Measurements from ENCODE around the gene ERBB3.

- TF ChIP-seq, protein P1, sequence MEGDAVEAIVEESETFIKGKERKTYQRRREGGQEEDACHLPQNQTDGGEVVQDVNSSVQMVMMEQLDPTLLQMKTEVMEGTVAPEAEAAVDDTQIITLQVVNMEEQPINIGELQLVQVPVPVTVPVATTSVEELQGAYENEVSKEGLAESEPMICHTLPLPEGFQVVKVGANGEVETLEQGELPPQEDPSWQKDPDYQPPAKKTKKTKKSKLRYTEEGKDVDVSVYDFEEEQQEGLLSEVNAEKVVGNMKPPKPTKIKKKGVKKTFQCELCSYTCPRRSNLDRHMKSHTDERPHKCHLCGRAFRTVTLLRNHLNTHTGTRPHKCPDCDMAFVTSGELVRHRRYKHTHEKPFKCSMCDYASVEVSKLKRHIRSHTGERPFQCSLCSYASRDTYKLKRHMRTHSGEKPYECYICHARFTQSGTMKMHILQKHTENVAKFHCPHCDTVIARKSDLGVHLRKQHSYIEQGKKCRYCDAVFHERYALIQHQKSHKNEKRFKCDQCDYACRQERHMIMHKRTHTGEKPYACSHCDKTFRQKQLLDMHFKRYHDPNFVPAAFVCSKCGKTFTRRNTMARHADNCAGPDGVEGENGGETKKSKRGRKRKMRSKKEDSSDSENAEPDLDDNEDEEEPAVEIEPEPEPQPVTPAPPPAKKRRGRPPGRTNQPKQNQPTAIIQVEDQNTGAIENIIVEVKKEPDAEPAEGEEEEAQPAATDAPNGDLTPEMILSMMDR (IDR thresholded peaks at IDR 0.05), result no peak
- TF ChIP-seq MAX (IDR thresholded peaks at IDR 0.05; ENCODE audit: low read depth), result no peak
- TF ChIP-seq TCF12 (IDR thresholded peaks at IDR 0.05), result no peak
- TF ChIP-seq, protein P2, sequence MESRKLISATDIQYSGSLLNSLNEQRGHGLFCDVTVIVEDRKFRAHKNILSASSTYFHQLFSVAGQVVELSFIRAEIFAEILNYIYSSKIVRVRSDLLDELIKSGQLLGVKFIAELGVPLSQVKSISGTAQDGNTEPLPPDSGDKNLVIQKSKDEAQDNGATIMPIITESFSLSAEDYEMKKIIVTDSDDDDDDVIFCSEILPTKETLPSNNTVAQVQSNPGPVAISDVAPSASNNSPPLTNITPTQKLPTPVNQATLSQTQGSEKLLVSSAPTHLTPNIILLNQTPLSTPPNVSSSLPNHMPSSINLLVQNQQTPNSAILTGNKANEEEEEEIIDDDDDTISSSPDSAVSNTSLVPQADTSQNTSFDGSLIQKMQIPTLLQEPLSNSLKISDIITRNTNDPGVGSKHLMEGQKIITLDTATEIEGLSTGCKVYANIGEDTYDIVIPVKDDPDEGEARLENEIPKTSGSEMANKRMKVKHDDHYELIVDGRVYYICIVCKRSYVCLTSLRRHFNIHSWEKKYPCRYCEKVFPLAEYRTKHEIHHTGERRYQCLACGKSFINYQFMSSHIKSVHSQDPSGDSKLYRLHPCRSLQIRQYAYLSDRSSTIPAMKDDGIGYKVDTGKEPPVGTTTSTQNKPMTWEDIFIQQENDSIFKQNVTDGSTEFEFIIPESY (IDR thresholded peaks at IDR 0.05; ENCODE audit: borderline replicate concordance, low read depth), result no peak
- no peak for TF ChIP-seq POLR2AphosphoS5 (IDR thresholded peaks at IDR 0.05; ENCODE audit: low read depth, low read length)
- TF ChIP-seq RFX5 (IDR thresholded peaks at IDR 0.05; ENCODE audit: low read length), result no peak
- no peak for TF ChIP-seq RCOR1 (IDR thresholded peaks at IDR 0.05; ENCODE audit: low read length)
- TF ChIP-seq MXI1 (IDR thresholded peaks at IDR 0.05; ENCODE audit: low read depth, low read length), result no peak
Measured at GRCh38 chr12:56078427-56078826, 1.5 kb upstream of the ERBB3 start.

Data from SK-N-SH (cell line).